HepG2 (cell line): Measurements from ENCODE around the gene RHBDD2. TPM values are rescaled to one million over a fixed set of nuclear protein-coding genes. Genes with fewer than 3 reads are reported as not detected.
A peak's percentile ranks its signal among the peaks of the same experiment; 100 is the strongest.

Source experiments
- ATAC-seq: fragments of 200-7000 bp; cut with Tn5 transposase; 3 replicates; pipeline ENCODE4 v1.9.1; 2020; ENCODE audit warnings: mild to moderate bottlenecking, moderate library complexity
- BruUV-seq: library from RNA; stranded (reverse); fragments of 400-500 nt; replicated peaks from 2 replicates; lab custom pipeline; 2021; lab: Mats Ljungman, UMichigan
- CTCF ChIA-PET: fragments of 300-600 bp; formaldehyde crosslinking; extraction: SDS; loops from one replicate; lab custom pipeline; 2021; ENCODE audit warnings: low total read pairs, inconsistent platforms, low intra/inter-chr PET ratio; lab: Yijun Ruan, JAX
- POLR2A ChIA-PET: fragments of 350-600 bp; sonication (Branson Sonifier 250); formaldehyde crosslinking; loops from one replicate; lab custom pipeline; 2020; ENCODE audit warnings: antibody characterized with exemption, inconsistent platforms; lab: Yijun Ruan, JAX
- DNase-seq: peaks from one replicate; pipeline ENCODE4 v3.0.0-alpha.2; 2015; ENCODE audit warnings: low spot score
- FAIRE-seq: peaks from 3 replicates; lab custom pipeline; 2011; peaks lifted over from hg19 to GRCh38; lab: Jason Lieb, UNC
- H2AFZ ChIP-seq: one replicate; pipeline ENCODE4 v1.6.1; 2011; ENCODE audit warnings: low read length, inconsistent platforms
- H3K27ac ChIP-seq: fragments of 300-600 bp; 3 replicates; pipeline ENCODE4 v1.8.0; 2011; ENCODE audit warnings: mixed run types, mild to moderate bottlenecking, mixed read lengths, low read length, inconsistent platforms; ENCODE audit not compliant: insufficient read depth; ENCODE audit errors: extremely low read length
- H3K27me3 ChIP-seq, 2 experiments: fragments of 200-600 bp in 1 of 2; 2 replicates in 1 of 2; 3 replicates in 1 of 2; pipeline versions ENCODE4 v1.6.0 to v1.8.0; 2011; ENCODE audit warnings: low read length in 2 of 2, mild to moderate bottlenecking in 2 of 2, moderate library complexity in 2 of 2, inconsistent platforms in 1 of 2; ENCODE audit not compliant: insufficient read depth in 2 of 2, control insufficient read depth in 1 of 2
- H3K36me3 ChIP-seq, 2 experiments: fragments of 200-600 bp in 1 of 2; replicated peaks in 1 of 2; 2 replicates in 1 of 2; 3 replicates in 1 of 2; pipeline versions ENCODE4 v1.5.1 to v1.8.0; 2011; ENCODE audit warnings: low read length in 2 of 2, inconsistent platforms in 1 of 2; ENCODE audit not compliant: insufficient read depth in 2 of 2, control insufficient read depth in 1 of 2
- H3K4me1 ChIP-seq: 2 replicates; pipeline ENCODE4 v1.5.1; 2012; ENCODE audit warnings: low read length, inconsistent platforms; ENCODE audit not compliant: insufficient read depth
- H3K4me2 ChIP-seq: 2 replicates; pipeline ENCODE4 v1.6.0; 2011; ENCODE audit warnings: low read depth, low read length, inconsistent platforms
- H3K4me3 ChIP-seq, 3 experiments: fragments of 200-600 bp in 1 of 3; sonication (generic), shearing (Covaris generic) in 1 of 3; replicated peaks in 1 of 3; 2 replicates each; pipeline ENCODE4 v1.5.1; 2011 to 2016; ENCODE audit warnings: low read length in 3 of 3, inconsistent platforms in 2 of 3, low read depth in 2 of 3, mild to moderate bottlenecking in 2 of 3, control low read depth in 1 of 3, mixed read lengths in 1 of 3; ENCODE audit not compliant: insufficient read depth in 1 of 3
- H3K79me2 ChIP-seq: one replicate; pipeline ENCODE4 v1.6.1; 2011; ENCODE audit warnings: low read length, inconsistent platforms; ENCODE audit not compliant: insufficient read depth
- H3K9ac ChIP-seq: 2 replicates; pipeline ENCODE4 v1.6.0; 2011; ENCODE audit warnings: mild to moderate bottlenecking, low read depth, low read length, inconsistent platforms; ENCODE audit not compliant: insufficient read depth
- H3K9me3 ChIP-seq: 2 replicates; pipeline ENCODE4 v1.5.1; 2012; ENCODE audit warnings: mild to moderate bottlenecking, low read length
- H4K20me1 ChIP-seq: 2 replicates; pipeline ENCODE4 v1.6.0; 2011; ENCODE audit warnings: inconsistent platforms, mild to moderate bottlenecking, low read length, moderate library complexity; ENCODE audit not compliant: insufficient read depth
- CHD2 ChIP-seq: IDR thresholded peaks from 2 replicates; pipeline ENCODE4 v1.6.1; 2011; ENCODE audit warnings: low read depth, low read length, improper control_type of control experiment
- EED ChIP-seq: sonication (generic); formaldehyde crosslinking; IDR thresholded peaks from 2 replicates; pipeline ENCODE4 v1.5.0; 2020; ENCODE audit warnings: mild to moderate bottlenecking, missing genetic modification reagents
- EHMT2 ChIP-seq: fragments of 200-600 bp; sonication (generic); IDR thresholded peaks from 2 replicates; pipeline ENCODE4 v1.7.0; 2017; ENCODE audit warnings: antibody characterized with exemption, low read depth, low read length, borderline replicate concordance
- ELF3 ChIP-seq: IDR thresholded peaks from 2 replicates; pipeline ENCODE4 v1.6.1; 2016; ENCODE audit warnings: missing genetic modification reagents, missing compliant biosample characterization
- FOXK2 ChIP-seq: fragments of 450-650 bp; IDR thresholded peaks from 2 replicates; pipeline ENCODE4 v1.6.1; 2016
- HNF4G ChIP-seq, 2 experiments: sonication (generic) in 1 of 2; formaldehyde crosslinking in 1 of 2; IDR thresholded peaks; 2 replicates each; pipeline versions ENCODE4 v1.4.0 to v1.6.1; 2011 to 2020; ENCODE audit warnings: borderline replicate concordance in 2 of 2, low read depth in 2 of 2, mild to moderate bottlenecking in 2 of 2, low read length in 1 of 2, missing genetic modification reagents in 1 of 2, moderate library complexity in 1 of 2
- IKZF1 ChIP-seq: fragments of 450-650 bp; IDR thresholded peaks from 2 replicates; pipeline ENCODE4 v1.7.1; 2016
- IRF9 ChIP-seq: sonication (generic); formaldehyde crosslinking; IDR thresholded peaks from 2 replicates; pipeline ENCODE4 v1.8.0; 2022; ENCODE audit warnings: missing genetic modification reagents, mild to moderate bottlenecking, borderline replicate concordance
- MBD4 ChIP-seq: IDR thresholded peaks from 2 replicates; pipeline ENCODE4 v1.6.1; 2012; ENCODE audit warnings: low read length, inconsistent platforms, borderline replicate concordance
- NKX3-1 ChIP-seq: sonication (generic); formaldehyde crosslinking; IDR thresholded peaks from 2 replicates; pipeline ENCODE4 v1.5.0; 2020; ENCODE audit warnings: missing genetic modification reagents
- PHF8 ChIP-seq: sonication (generic); formaldehyde crosslinking; IDR thresholded peaks from 2 replicates; pipeline ENCODE4 v1.5.0; 2020; ENCODE audit warnings: missing genetic modification reagents
- SMAD1 ChIP-seq: sonication (generic); formaldehyde crosslinking; IDR thresholded peaks from 2 replicates; pipeline ENCODE4 v1.4.0; 2020; ENCODE audit warnings: missing genetic modification reagents, low read depth, mild to moderate bottlenecking, borderline replicate concordance
- SMAD9 ChIP-seq: sonication (generic); formaldehyde crosslinking; IDR thresholded peaks from 2 replicates; pipeline ENCODE4 v1.5.1; 2020; ENCODE audit warnings: mild to moderate bottlenecking, missing genetic modification reagents
- THYN1 ChIP-seq: sonication (generic); formaldehyde crosslinking; IDR thresholded peaks from 2 replicates; pipeline ENCODE4 v1.8.1; 2023; ENCODE audit warnings: low read depth, mild to moderate bottlenecking, moderate library complexity, missing genetic modification reagents, borderline replicate concordance
- TP53 ChIP-seq: sonication (generic); formaldehyde crosslinking; conservative IDR thresholded peaks from 2 replicates; pipeline ENCODE4 v1.4.0; 2020; ENCODE audit warnings: missing genetic modification reagents
- TRIM24 ChIP-seq: sonication (generic); formaldehyde crosslinking; IDR thresholded peaks from 2 replicates; pipeline ENCODE4 v1.8.0; 2022; ENCODE audit warnings: mild to moderate bottlenecking, missing genetic modification reagents
- YEATS2 ChIP-seq: sonication (generic); formaldehyde crosslinking; IDR thresholded peaks from 2 replicates; pipeline ENCODE4 v1.4.0; 2020; ENCODE audit warnings: missing genetic modification reagents, borderline replicate concordance
- ZKSCAN1 ChIP-seq: fragments of 150-350 bp; IDR thresholded peaks from 2 replicates; pipeline ENCODE4 v1.6.1; 2014; ENCODE audit warnings: low read length
- ZNF614 ChIP-seq: IDR thresholded peaks from 2 replicates; pipeline ENCODE4 v1.6.1; 2018; ENCODE audit warnings: missing biosample characterization, missing genetic modification reagents, inconsistent platforms, borderline replicate concordance
- ZNF770 ChIP-seq: sonication (generic); formaldehyde crosslinking; IDR thresholded peaks from 2 replicates; pipeline ENCODE4 v1.5.0; 2020; ENCODE audit warnings: mild to moderate bottlenecking, missing genetic modification reagents
- ZNF776 ChIP-seq: sonication (generic); formaldehyde crosslinking; IDR thresholded peaks from 2 replicates; pipeline ENCODE4 v1.4.0; 2020; ENCODE audit warnings: mild to moderate bottlenecking, missing genetic modification reagents
- ZSCAN25 ChIP-seq: sonication (generic); formaldehyde crosslinking; IDR thresholded peaks from 2 replicates; pipeline ENCODE4 v1.8.0; 2022; ENCODE audit warnings: mild to moderate bottlenecking, missing genetic modification reagents
- whole genome bisulfite sequencing: methylation state at CpG from one replicate; pipeline ENCODE4 v1.1.6; 2017; ENCODE audit warnings: low lambda C conversion rate; 5-methylcytosine and 5-hydroxymethylcytosine counted together
- in situ Hi-C: cut with HindIII; loops from 2 replicates; pipeline ENCODE4 v1.10.0; 2017; ENCODE audit warnings: low pct_unique_long_range_greater_than_20kb; ENCODE audit not compliant: extremely low pct_ligation_motif_present
- intact Hi-C: fragments of 100-400 bp; cut with micrococcal nuclease; formaldehyde crosslinking; loops from one replicate; pipeline ENCODE4 v1.10.0; 2022; ENCODE audit not compliant: unreplicated experiment
- polyA plus RNA-seq, 8 experiments: library from polyadenylated mRNA; depleted of rRNA in 3 of 8; stranded (reverse) in 7 of 8; unstranded in 1 of 8; fragments of >200 nt; fragmentation: Illumina TruSeq in 4 of 8; extraction: Trizol in 4 of 8; gene quantifications; 2 replicates each; pipeline versions ENCODE4 v1.2.1 to v1.2.3, GENCODE V29; 2011 to 2016; ENCODE audit warnings: low read depth in 4 of 8, missing spikeins in 1 of 8, mixed read lengths in 1 of 8; ENCODE audit not compliant: insufficient read depth in 1 of 8
- total RNA-seq, 5 experiments: library from RNA; depleted of rRNA; stranded (reverse); fragments of >200 nt; fragmentation: Illumina TruSeq; extraction: Trizol; gene quantifications; 2 replicates each; pipeline ENCODE4 v1.2.3, GENCODE V29; 2016; ENCODE audit warnings: low read depth in 1 of 5

The RHBDD2 gene
- total and polyA plus RNA-seq, 2 of the 13 experiments (the other 11 are each of a cell fraction or from before 2014, with no cell fraction given), result 23.1 to 26.4 TPM

GRCh38 chr7:75914655-75915415 is 36.0 kb downstream of the RHBDD2 start, which contains the start of gene POR:
Gene POR (plus strand): TSS chr7:75915155. CDS start chr7:75954002, 38,847 bp downstream.
- Histone ChIP-seq H2AFZ (no peak within 1 kb of the TSS), H3K79me2 (peaks cover 56% of the 10 kb centered on the region), H3K27me3 (no peaks in the 10 kb centered on the region; a peak in 1 of 5 replicates), H3K9me3 (no peaks in the 10 kb centered on the region), H3K27ac (peak within 1 kb of the TSS; percentile 92), H3K4me2 (peak within 1 kb of the TSS; percentile 82), H3K4me1 (peaks cover 70% of the 10 kb centered on the region), H3K4me3 (peak within 1 kb of the TSS; percentile 91 to 97 (median 95)), H4K20me1 (peaks cover 34% of the 10 kb centered on the region), H3K9ac (peak within 1 kb of the TSS; percentile 99), H3K36me3 (no peaks in the 10 kb centered on the region)
- FAIRE-seq (no peak), DNase-seq (peak; percentile 85), ATAC-seq (peak; percentile 88)
- 2% methylated on average over 10 of the region's 82 CpGs for WGBS
- no TSS peak for BruUV-seq
- ChIA-PET CTCF (no interaction called here), POLR2A (interaction anchor here (0.8 to 4.4 kb wide), 26 partner anchors 8 to 105 kb away, joined by 3 to 78 read pairs (median 4); partner anchors contain the start of genes RHBDD2 and TMEM120A)
- intact Hi-C loops, result loop anchor here (1.0 kb wide), 1 partner anchor 9 kb away; no protein-coding TSS in a partner anchor
- in situ Hi-C loops, result loop anchor here (5.0 kb wide), 2 partner anchors 38 to 42 kb away; partner anchors contain the start of gene RHBDD2
- peak; percentile 90 for TF ChIP-seq PHF8 (CRISPR knock-in tag)
- peak; percentile 87 for TF ChIP-seq NKX3-1 (CRISPR knock-in tag)
- TF ChIP-seq EHMT2, result no peak
- TF ChIP-seq IKZF1, result no peak
- peak; percentile 49; the same call in 1 of the 2 replicates for TF ChIP-seq HNF4G (IDR thresholded peaks at IDR 0.05; ENCODE audit: borderline replicate concordance, low read depth, low read length)
- peak; percentile 80 for TF ChIP-seq HNF4G (CRISPR knock-in tag; IDR thresholded peaks at IDR 0.05; ENCODE audit: borderline replicate concordance, low read depth)
- TF ChIP-seq CHD2, result no peak; the same call in 1 of the 2 replicates
- TF ChIP-seq TRIM24 (CRISPR knock-in tag), result no peak
- peak; percentile 96 for TF ChIP-seq FOXK2
- TF ChIP-seq THYN1 (CRISPR knock-in tag), result peak; percentile 98
- TF ChIP-seq SMAD9, result no peak; the same call in 1 of the 2 replicates
- TF ChIP-seq IRF9 (CRISPR knock-in tag), result peak; percentile 93; the same call in 1 of the 2 replicates
- TF ChIP-seq EED (CRISPR knock-in tag), result peak; percentile 55; the same call in 1 of the 2 replicates
- no peak for TF ChIP-seq MBD4
- no peak for TF ChIP-seq ZKSCAN1
- 0 out of 2 replicates have a peak, but pooled peaks have one; percentile 63 for TF ChIP-seq SMAD1
- peak; percentile 55; the same call in 1 of the 2 replicates for TF ChIP-seq TP53
- TF ChIP-seq ZSCAN25 (CRISPR knock-in tag), result no peak
- TF ChIP-seq YEATS2 (CRISPR knock-in tag), result peak; percentile 68; the same call in 1 of the 2 replicates
- peak; percentile 55; the same call in 1 of the 2 replicates for TF ChIP-seq ZNF614 (CRISPR knock-in tag)
- TF ChIP-seq ELF3 (CRISPR knock-in tag), result 0 out of 2 replicates have a peak, but pooled peaks have one; percentile 14
- TF ChIP-seq ZNF770, result peak; percentile 65; the same call in 1 of the 2 replicates
- TF ChIP-seq ZNF776 (CRISPR knock-in tag), result peak; percentile 94
